ENCODE measurements around the gene USF2.

The USF2 gene

GRCh38 chr19:35261356-35262100, 7.2 kb upstream of the USF2 start:
- no peak overlapping the region for H3K4me3 ChIP-seq (ENCODE audit: control insufficient read depth, low read depth, low read length)
- no peak for TF ChIP-seq CTCF (IDR thresholded peaks at IDR 0.05; ENCODE audit: control insufficient read depth, insufficient read depth, low read depth, low read length, missing control alignments)
- DNase-seq (ENCODE audit: low read depth): no peak

GRCh38 chr19:35262101-35262761, 6.5 kb upstream of the USF2 start:
- no peak for DNase-seq (ENCODE audit: low read depth)
- no peak overlapping the region for H3K4me3 ChIP-seq (ENCODE audit: control insufficient read depth, low read depth, low read length)
- no peak for TF ChIP-seq CTCF (IDR thresholded peaks at IDR 0.05; ENCODE audit: control insufficient read depth, insufficient read depth, low read depth, low read length, missing control alignments)

GRCh38 chr19:35264268-35265125, 4.3 kb upstream of the USF2 start:
- DNase-seq (ENCODE audit: low read depth): no peak
- TF ChIP-seq CTCF (IDR thresholded peaks at IDR 0.05; ENCODE audit: control insufficient read depth, insufficient read depth, low read depth, low read length, missing control alignments): no peak

GRCh38 chr19:35265126-35265899, 3.4 kb upstream of the USF2 start:
- DNase-seq (ENCODE audit: low read depth): no peak
- TF ChIP-seq CTCF (IDR thresholded peaks at IDR 0.05; ENCODE audit: control insufficient read depth, insufficient read depth, low read depth, low read length, missing control alignments): no peak
- H3K4me3 ChIP-seq (ENCODE audit: control insufficient read depth, low read depth, low read length): no peak overlapping the region

More at GRCh38 chr19:35264268-35265125, 4.3 kb upstream of the USF2 start:
- no peak overlapping the region for H3K4me3 ChIP-seq (ENCODE audit: control insufficient read depth, low read depth, low read length)

GRCh38 chr19:35265900-35266519, 2.8 kb upstream of the USF2 start:
- DNase-seq (ENCODE audit: low read depth): no peak
- no peak overlapping the region for H3K4me3 ChIP-seq (ENCODE audit: control insufficient read depth, low read depth, low read length)
- TF ChIP-seq CTCF (IDR thresholded peaks at IDR 0.05; ENCODE audit: control insufficient read depth, insufficient read depth, low read depth, low read length, missing control alignments): no peak
